Activated gamma-delta T cell treated with anti-CD3 and anti-CD28 coated beads, Interleukin-2, amount 50 U/mL, for 16 hours (primary cell): Measurements from ENCODE around the gene FCHO2.
"Not testable (repeated sequence)": the region's sequence is repeated elsewhere in the genome, so short reads cannot be mapped to it uniquely, and the experiment has no call there.

ENCODE experiments used
- DNase-seq: peaks from one replicate; pipeline ENCODE4 v3.0.0-alpha.2; 2020; ENCODE audit warnings: low read depth

Gene FCHO2

GRCh38 chr5:72955768-72956323, at the start of gene FCHO2:
Gene FCHO2 (plus strand): TSS chr5:72956041. CDS start chr5:72956097, 56 bp downstream.
- DNase-seq: peak; percentile 95

GRCh38 chr5:72906806-72907205, 49.0 kb upstream of the FCHO2 start:
- no peak for DNase-seq

GRCh38 chr5:72908664-72909063, 47.2 kb upstream of the FCHO2 start:
- no peak for DNase-seq

GRCh38 chr5:72917371-72917776, 38.5 kb upstream of the FCHO2 start:
- no peak for DNase-seq

- DNase-seq: no peak
Observed at GRCh38 chr5:72920690-72921502, 34.9 kb upstream of the FCHO2 start.

GRCh38 chr5:72921886-72922285, 34.0 kb upstream of the FCHO2 start:
- DNase-seq: no peak

GRCh38 chr5:72922422-72922821, 33.4 kb upstream of the FCHO2 start:
- DNase-seq: no peak

- no peak for DNase-seq
Observed at GRCh38 chr5:72925336-72926010, 30.4 kb upstream of the FCHO2 start.

- DNase-seq: not testable (repeated sequence)
Observed at GRCh38 chr5:72932686-72933085, 23.2 kb upstream of the FCHO2 start.

- not testable (repeated sequence) for DNase-seq
Observed at GRCh38 chr5:72934953-72935725, 20.7 kb upstream of the FCHO2 start.

- DNase-seq: no peak
Observed at GRCh38 chr5:72936893-72937292, 18.9 kb upstream of the FCHO2 start.

GRCh38 chr5:72937517-72938061, 18.3 kb upstream of the FCHO2 start:
- DNase-seq: no peak

GRCh38 chr5:72938206-72938605, 17.6 kb upstream of the FCHO2 start:
- DNase-seq: no peak

GRCh38 chr5:72940082-72940481, 15.8 kb upstream of the FCHO2 start:
- DNase-seq: no peak

- no peak for DNase-seq
Observed at GRCh38 chr5:72943307-72943706, 12.5 kb upstream of the FCHO2 start.

- no peak for DNase-seq
Observed at GRCh38 chr5:72947498-72947897, 8.3 kb upstream of the FCHO2 start.

GRCh38 chr5:72949481-72949880, 6.4 kb upstream of the FCHO2 start:
- no peak for DNase-seq

GRCh38 chr5:72951671-72952468, 4.0 kb upstream of the FCHO2 start:
- DNase-seq: no peak

GRCh38 chr5:72954389-72954788, 1.5 kb upstream of the FCHO2 start:
- no peak for DNase-seq

GRCh38 chr5:72955143-72955767, 586 bp upstream of the FCHO2 start:
- no peak for DNase-seq
